ENCODE results near the gene MRPS27.

Gene MRPS27

DNA sequence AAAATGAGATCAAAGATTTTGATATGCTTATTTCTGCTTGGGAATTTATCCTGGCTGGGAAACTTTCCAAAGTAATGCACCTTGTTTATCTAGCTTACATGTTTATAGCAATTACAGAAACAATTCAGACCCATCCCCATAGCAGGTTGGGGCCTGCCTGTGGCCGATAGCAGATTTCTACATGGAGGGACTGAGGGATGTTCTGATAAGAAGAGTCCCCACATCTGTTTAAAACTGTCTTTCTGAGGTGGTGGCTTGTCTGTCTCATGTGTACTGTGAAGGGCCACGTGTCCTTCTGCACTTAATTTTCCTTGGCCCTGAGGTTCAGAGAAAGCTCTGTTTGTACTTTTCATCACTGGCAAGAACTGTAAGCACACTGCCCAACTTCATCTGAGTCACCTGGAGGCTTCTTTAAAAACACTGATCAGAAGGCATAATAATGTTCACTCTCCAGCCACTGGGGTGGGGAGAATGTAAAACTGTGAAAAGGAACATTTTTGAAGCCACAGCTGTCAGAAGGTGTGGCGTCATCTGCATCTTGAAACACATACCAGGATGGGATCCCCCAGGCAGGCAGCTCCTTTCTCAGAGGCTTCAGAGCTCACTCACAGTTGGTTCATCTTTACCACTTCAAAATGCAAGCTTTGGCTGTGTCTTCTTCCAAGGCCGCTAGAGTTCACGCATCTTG is 132.5 kb downstream of the MRPS27 start:
- no peak overlapping the region for H3K4me3 ChIP-seq (ENCODE audit: low read depth, low read length)
- TF ChIP-seq MYC (IDR thresholded peaks at IDR 0.05; ENCODE audit: low read depth, low read length): no peak
- no peak for TF ChIP-seq POLR2A (IDR thresholded peaks at IDR 0.05; ENCODE audit: extremely low read depth, insufficient read length)
- TF ChIP-seq, protein P1, sequence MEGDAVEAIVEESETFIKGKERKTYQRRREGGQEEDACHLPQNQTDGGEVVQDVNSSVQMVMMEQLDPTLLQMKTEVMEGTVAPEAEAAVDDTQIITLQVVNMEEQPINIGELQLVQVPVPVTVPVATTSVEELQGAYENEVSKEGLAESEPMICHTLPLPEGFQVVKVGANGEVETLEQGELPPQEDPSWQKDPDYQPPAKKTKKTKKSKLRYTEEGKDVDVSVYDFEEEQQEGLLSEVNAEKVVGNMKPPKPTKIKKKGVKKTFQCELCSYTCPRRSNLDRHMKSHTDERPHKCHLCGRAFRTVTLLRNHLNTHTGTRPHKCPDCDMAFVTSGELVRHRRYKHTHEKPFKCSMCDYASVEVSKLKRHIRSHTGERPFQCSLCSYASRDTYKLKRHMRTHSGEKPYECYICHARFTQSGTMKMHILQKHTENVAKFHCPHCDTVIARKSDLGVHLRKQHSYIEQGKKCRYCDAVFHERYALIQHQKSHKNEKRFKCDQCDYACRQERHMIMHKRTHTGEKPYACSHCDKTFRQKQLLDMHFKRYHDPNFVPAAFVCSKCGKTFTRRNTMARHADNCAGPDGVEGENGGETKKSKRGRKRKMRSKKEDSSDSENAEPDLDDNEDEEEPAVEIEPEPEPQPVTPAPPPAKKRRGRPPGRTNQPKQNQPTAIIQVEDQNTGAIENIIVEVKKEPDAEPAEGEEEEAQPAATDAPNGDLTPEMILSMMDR (IDR thresholded peaks at IDR 0.05; ENCODE audit: low read depth, low read length): no peak
- TF ChIP-seq, protein P2, sequence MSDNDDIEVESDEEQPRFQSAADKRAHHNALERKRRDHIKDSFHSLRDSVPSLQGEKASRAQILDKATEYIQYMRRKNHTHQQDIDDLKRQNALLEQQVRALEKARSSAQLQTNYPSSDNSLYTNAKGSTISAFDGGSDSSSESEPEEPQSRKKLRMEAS (IDR thresholded peaks at IDR 0.05; ENCODE audit: low read depth, low read length): no peak
- no peak for DNase-seq (ENCODE audit: low read depth)

DNA sequence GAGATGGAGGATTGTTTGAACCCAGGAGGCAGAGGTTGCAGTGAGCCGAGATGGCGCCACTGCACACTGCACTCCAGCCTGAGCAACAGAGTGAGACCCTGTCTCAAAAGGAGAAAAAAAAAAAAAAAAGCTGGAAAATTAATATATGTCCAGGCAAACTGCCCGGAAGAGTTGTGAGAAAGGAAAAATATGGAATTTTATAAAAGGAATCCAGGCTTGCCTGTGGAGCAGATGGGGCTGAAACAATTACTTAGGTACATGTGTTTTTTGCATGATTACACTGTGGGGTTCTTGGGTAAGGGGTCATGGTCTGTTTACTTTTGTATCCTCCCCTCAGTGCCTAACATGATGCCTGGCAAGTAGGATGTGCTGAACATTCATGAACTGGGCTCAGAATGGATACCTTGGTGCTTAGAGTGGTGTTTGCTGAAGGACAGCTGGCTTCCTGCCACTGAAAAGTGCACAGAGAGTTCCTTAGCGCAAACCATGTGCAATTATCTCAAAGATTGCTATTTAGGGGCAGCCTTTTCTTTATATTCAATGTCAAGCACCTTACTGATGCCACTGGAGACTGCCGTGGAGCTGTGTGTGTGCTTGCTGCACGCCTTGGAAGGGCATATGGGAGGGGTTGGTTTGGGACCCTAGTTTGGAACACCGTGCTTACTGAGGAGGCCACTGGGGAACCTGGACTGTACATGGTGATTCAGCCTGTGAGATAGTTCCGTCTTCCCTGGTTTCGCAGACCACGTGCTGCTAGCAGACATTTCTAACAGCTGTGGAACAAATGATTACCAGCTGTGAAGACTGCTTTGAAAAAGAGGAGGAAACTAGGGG is 134.3 kb downstream of the MRPS27 start:
- TF ChIP-seq, protein P2 (IDR thresholded peaks at IDR 0.05; ENCODE audit: low read depth, low read length): no peak
- TF ChIP-seq MYC (IDR thresholded peaks at IDR 0.05; ENCODE audit: low read depth, low read length) (no peak), POLR2A (IDR thresholded peaks at IDR 0.05; ENCODE audit: extremely low read depth, insufficient read length) (no peak)
- TF ChIP-seq, protein P1 (IDR thresholded peaks at IDR 0.05; ENCODE audit: low read depth, low read length): no peak
- no peak overlapping the region for H3K4me3 ChIP-seq (ENCODE audit: low read depth, low read length)
- no peak for DNase-seq (ENCODE audit: low read depth)

DNA sequence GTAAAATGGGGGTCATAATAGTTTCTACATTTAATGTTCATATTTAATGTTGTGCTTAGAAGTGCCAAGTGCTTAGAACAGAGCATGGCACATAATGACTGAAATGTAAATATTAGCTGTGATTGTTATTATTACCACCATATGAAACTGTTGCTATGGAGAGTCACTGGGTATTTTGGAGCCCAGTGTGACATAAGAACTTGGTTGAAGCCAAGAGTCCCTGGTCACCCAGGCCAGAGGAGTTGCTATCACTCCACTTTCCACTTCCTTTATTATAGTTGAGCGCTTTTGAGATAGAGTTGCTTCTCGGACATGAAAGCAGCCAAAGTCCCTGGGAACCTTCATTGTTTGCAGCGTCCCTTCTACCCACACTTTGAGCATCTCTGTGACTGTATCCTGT is 135.6 kb downstream of the MRPS27 start:
- DNase-seq (ENCODE audit: low read depth): no peak
- no peak for TF ChIP-seq MYC (IDR thresholded peaks at IDR 0.05; ENCODE audit: low read depth, low read length)
- no peak for TF ChIP-seq POLR2A (IDR thresholded peaks at IDR 0.05; ENCODE audit: extremely low read depth, insufficient read length)
- TF ChIP-seq, protein P2 (IDR thresholded peaks at IDR 0.05; ENCODE audit: low read depth, low read length): no peak
- TF ChIP-seq, protein P1 (IDR thresholded peaks at IDR 0.05; ENCODE audit: low read depth, low read length): no peak
- no peak overlapping the region for H3K4me3 ChIP-seq (ENCODE audit: low read depth, low read length)

DNA sequence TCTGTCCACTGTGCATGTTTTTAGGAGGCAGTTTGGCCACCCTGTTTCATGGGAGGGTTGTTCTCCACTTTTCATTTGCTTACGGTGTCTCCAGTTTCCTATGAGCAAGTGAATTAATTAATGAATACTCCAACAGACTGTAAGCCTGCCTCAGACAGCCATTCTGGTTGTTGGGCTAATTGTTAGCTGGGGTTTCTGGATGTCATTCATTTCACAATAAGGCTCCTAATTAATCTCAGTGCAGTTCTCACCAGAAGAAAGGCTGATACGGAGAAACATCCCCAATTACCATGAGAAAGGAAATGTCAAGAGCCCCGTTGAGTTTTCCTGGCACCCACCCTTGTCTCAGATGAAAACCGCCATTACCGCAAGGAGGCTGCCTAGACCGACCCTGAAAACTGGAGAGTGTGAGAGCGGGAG is 136.9 kb downstream of the MRPS27 start:
- TF ChIP-seq, protein P2 (IDR thresholded peaks at IDR 0.05; ENCODE audit: low read depth, low read length): no peak
- no peak for TF ChIP-seq MYC (IDR thresholded peaks at IDR 0.05; ENCODE audit: low read depth, low read length)
- TF ChIP-seq, protein P1 (IDR thresholded peaks at IDR 0.05; ENCODE audit: low read depth, low read length): no peak
- no peak for TF ChIP-seq POLR2A (IDR thresholded peaks at IDR 0.05; ENCODE audit: extremely low read depth, insufficient read length)
- no peak overlapping the region for H3K4me3 ChIP-seq (ENCODE audit: low read depth, low read length)
- DNase-seq (ENCODE audit: low read depth): no peak

DNA sequence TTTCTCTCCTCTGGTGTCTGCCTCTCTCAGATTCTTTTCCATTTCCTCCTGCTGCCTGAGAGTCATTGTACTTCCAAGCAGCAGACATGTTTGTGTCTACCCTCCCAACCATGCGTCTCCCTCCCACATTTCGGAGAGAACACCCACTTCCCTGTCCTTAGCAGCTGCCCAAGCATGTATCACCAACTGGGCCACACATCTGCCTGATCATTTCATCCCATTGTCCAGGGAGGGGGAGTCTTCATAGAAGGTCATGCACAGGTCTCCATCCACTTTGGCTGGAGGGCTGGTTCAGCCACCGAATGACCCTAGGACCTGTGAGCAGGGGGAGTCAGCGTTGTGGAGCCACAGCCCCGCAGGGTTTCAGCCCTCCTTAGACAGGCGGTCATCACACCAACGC is 137.4 kb downstream of the MRPS27 start:
- no peak overlapping the region for H3K4me3 ChIP-seq (ENCODE audit: low read depth, low read length)

More for the DNA sequence above, 137.4 kb downstream of the MRPS27 start:
- TF ChIP-seq, protein P1 (IDR thresholded peaks at IDR 0.05; ENCODE audit: low read depth, low read length): no peak
- TF ChIP-seq MYC (IDR thresholded peaks at IDR 0.05; ENCODE audit: low read depth, low read length): no peak
- TF ChIP-seq POLR2A (IDR thresholded peaks at IDR 0.05; ENCODE audit: extremely low read depth, insufficient read length): no peak
- TF ChIP-seq, protein P2 (IDR thresholded peaks at IDR 0.05; ENCODE audit: low read depth, low read length): no peak
- DNase-seq (ENCODE audit: low read depth): no peak
